Activated T-helper 1 cell treated with anti-CD3 and anti-CD28 coated beads, Interleukin-12 subunit alpha, Interleukin-12 subunit beta, Interleukin-2, Interleukin-4 antibody, amounts not matched to agents 30 ng/mL and 10 ng/mL and 1 ng/mL, durations not matched to agents 14 hours and 24 hours and 36 hours (primary cell): Measurements from ENCODE around the gene DDX59. TPM values are rescaled to one million over a fixed set of nuclear protein-coding genes. Genes with fewer than 3 reads are reported as not detected.
A peak's percentile ranks its signal among the peaks of the same experiment; 100 is the strongest.
"Not testable (repeated sequence)": the region's sequence is repeated elsewhere in the genome, so short reads cannot be mapped to it uniquely, and the experiment has no call there.

Source experiments
- DNase-seq: peaks from one replicate; pipeline ENCODE4 v3.0.0; 2021; ENCODE audit warnings: low spot score
- H3K27ac Mint-ChIP-seq: one replicate; pipeline ENCODE4 v1.8.0; 2021; ENCODE audit warnings: mild to moderate bottlenecking, mixed read lengths
- H3K27me3 Mint-ChIP-seq: one replicate; pipeline ENCODE4 v1.8.0; 2022; ENCODE audit warnings: mild to moderate bottlenecking, moderate library complexity, mixed read lengths; ENCODE audit not compliant: insufficient read depth
- H3K36me3 Mint-ChIP-seq: one replicate; pipeline ENCODE4 v1.8.0; 2021; ENCODE audit warnings: low read depth, mixed read lengths
- H3K4me1 Mint-ChIP-seq: one replicate; pipeline ENCODE4 v1.8.0; 2021; ENCODE audit warnings: low read depth, mixed read lengths
- H3K4me3 Mint-ChIP-seq: one replicate; pipeline ENCODE4 v1.8.0; 2021; ENCODE audit warnings: mild to moderate bottlenecking, moderate library complexity, mixed read lengths
- H3K9me3 Mint-ChIP-seq: one replicate; pipeline ENCODE4 v1.8.0; 2021; ENCODE audit warnings: mixed read lengths
- intact Hi-C: fragments of 100-400 bp; cut with micrococcal nuclease; formaldehyde crosslinking; loops from one replicate; pipeline ENCODE4 v1.15.1; 2024
- total RNA-seq: library from RNA; stranded (reverse); gene quantifications from 2 replicates; pipeline ENCODE4 v1.2.3, GENCODE V29; 2022

The DDX59 gene
- total RNA-seq, 1 donor from 2014 or later: 14.4 TPM

DNA sequence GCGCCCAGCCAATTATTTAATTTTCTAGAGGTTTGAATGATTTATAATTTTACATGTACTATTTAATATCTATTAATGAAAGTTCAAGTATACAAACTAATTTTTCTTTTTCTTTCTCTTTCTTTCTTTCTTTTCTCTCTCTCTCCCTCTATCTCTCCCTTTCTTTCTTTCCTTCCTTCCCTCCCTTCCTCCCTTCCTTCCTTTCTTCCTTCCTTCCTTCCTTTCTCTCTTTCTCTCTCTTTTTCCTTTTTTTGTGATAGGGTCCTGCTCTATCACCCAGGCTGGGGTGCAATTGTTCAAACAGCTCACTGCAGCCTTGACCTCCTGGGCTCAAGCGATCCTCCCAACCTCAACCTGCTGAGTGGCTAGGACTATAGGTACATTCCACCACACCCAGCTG lies 33.0 kb downstream of the DDX59 start:
- Mint-ChIP-seq H3K4me1 (peaks cover 9% of the 10 kb centered on the region), H3K36me3 (peaks cover 4% of the 10 kb centered on the region), H3K27me3 (no peaks in the 10 kb centered on the region), H3K4me3 (no peak overlapping the region), H3K9me3 (no peaks in the 10 kb centered on the region), H3K27ac (no peak overlapping the region)
- no peak for DNase-seq
- intact Hi-C loops: no loop called here

DNA sequence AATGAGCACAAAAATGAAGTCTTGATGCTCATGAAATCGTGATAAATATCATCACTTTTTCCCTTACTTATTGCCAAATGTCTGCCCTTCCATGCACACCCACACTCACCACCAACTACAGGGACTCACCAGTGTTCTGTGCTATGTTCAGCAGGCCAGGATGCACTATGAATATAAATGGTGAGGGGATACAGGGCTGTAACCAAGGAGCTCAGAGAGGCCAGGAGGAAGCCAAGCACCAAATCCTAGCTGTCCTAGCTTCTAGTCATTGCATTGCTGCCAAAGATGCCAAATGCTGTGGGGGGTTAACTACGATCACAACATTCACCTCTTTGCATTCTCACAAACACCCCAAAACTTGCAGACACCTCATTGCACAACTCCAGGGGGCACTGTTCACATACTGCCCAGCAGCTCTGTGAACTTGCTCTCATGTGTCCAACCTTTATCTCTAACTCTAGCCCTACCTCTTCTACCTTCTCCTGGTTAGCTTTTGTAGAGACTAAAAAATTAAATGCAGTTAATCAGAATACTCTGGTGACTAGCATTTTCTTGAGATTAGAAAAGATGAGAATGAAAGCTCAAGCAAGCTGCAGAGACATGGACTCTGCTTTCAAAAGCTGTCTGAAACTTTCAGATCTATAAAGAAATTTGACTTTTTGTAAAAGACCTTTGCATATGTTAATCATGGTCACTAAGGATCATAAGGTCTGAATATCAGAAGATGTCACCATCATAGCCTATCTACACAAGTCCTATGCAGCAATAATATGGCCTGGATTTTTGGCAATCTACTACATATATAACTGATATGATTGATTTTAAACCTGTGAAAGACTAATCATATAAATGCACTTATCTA lies 35.2 kb downstream of the DDX59 start:
- Mint-ChIP-seq H3K9me3 (no peaks in the 10 kb centered on the region), H3K4me1 (peaks cover 3% of the 10 kb centered on the region), H3K27ac (no peak overlapping the region), H3K36me3 (no peaks in the 10 kb centered on the region), H3K4me3 (no peak overlapping the region), H3K27me3 (no peaks in the 10 kb centered on the region)
- intact Hi-C loops: no loop called here
- no peak for DNase-seq

DNA sequence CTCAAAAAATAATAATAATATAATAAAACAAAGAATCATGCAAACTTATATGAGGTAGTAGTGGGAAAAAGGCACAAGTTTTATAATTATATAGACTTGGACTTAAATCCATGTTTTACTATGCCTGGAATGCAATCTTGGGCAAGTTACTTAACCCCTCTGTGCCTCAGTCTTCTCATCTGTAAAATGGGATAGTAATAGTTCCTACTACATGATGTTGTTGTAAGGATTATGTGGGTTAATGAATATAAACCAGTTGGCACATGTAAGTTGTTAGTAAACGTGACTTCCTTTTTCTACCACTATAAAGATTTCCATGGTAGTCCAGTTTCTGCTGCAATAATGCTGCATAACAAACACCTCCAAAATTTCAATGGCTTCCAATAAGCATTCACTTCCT lies 38.3 kb downstream of the DDX59 start:
- Mint-ChIP-seq H3K36me3 (no peaks in the 10 kb centered on the region), H3K9me3 (no peaks in the 10 kb centered on the region)

DNA sequence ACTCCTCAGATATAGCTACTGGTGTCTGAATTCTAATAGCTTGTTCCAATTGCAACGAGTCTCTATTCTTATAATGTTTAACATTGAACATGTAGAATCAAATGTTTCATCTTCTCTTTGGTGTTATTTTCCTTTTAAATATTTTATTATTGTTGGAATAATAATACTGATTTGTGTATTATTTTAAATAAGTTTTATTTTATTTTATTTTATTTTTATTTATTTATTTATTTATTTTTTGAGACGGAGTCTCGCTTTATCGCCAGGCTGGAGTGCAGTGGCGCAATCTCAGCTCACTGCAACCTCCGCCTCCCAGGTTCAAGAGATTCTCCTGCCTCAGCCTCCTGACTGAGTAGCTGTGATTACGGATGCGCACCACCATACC lies 39.2 kb downstream of the DDX59 start:
- H3K36me3 Mint-ChIP-seq, DNase-seq, H3K27ac Mint-ChIP-seq, H3K4me3 Mint-ChIP-seq, H3K9me3 Mint-ChIP-seq, intact Hi-C loops, H3K27me3 Mint-ChIP-seq: not testable (repeated sequence)
- peaks cover 34% of the 10 kb centered on the region for H3K4me1 Mint-ChIP-seq

More for the DNA sequence above, 38.3 kb downstream of the DDX59 start:
- Mint-ChIP-seq H3K27me3 (no peaks in the 10 kb centered on the region), H3K27ac (no peak overlapping the region), H3K4me1 (peaks cover 31% of the 10 kb centered on the region), H3K4me3 (no peak overlapping the region)
- DNase-seq: no peak
- intact Hi-C loops: no loop called here

DNA sequence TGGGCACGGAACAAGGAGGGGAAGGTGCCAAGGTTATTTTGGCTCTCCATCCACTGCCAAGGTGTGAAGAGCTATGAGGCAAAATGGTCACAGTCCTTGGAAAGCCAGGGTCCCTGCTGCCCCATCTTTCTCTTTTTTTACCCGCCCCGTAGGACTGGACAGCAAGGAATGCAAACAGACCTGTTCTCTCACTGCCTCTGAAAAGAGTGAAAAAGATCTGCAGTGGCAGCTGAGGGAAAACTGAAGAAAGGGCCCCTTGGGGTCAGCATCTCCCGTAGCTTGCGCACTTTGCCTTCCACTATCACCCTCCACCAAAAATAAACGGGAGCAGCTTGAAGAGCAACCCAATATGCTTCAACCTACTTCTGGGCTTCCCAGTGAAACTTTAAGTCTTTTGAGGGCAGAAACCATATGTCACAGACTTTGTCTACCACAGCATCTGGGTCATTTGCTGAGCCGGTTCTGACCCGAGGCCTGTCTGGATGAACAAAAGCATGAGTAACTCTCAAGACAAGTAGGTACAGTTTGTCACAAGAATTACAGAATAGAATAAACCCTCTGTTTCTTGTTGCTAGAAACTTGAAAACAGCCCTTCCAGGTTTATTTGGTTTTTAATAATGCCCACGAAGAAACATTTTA lies 39.7 kb downstream of the DDX59 start:
- H3K4me3 Mint-ChIP-seq: no peak overlapping the region
- H3K36me3 Mint-ChIP-seq: no peaks in the 10 kb centered on the region
- no peak overlapping the region for H3K27ac Mint-ChIP-seq
- DNase-seq: no peak
- intact Hi-C loops: loop anchor here (2.0 to 10.0 kb wide), 7 partner anchors 109 to 2005 kb away; partner anchors contain the start of gene CAMSAP2
- H3K9me3 Mint-ChIP-seq: no peaks in the 10 kb centered on the region
- no peaks in the 10 kb centered on the region for H3K27me3 Mint-ChIP-seq
- H3K4me1 Mint-ChIP-seq: peaks cover 39% of the 10 kb centered on the region

DNA sequence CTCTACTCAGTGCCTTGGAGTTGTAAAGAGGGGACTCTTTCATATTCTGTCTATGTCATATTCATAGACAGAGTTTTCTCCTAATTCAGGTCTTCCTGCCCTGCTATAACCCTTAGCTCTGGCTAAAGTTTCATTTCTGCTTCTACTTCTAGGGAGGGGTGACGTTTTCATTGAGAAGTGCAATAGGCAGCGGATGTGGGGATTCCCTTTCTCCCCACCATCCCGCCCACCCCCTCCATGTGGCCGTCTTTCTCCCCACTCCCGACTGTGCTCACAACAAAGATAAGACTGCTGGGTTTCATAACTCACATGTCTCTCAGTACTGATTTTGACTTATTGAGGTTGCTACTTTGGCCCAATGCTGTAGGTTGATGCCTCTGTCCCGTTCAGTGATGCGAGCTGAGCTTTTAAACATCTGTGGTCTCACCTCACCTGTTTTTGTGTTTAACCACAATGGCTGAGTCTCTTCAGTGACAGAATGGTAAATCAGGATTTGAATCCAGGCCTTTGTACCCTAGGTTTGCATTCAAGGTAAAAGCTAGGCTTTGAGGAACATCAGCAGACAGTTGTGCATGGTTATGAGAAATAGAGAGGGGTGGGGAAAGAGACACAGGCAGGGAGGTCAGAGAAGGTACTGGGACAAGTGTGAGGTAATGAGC lies 41.4 kb downstream of the DDX59 start:
- peak overlapping the region; percentile 42 for H3K27ac Mint-ChIP-seq
- no peaks in the 10 kb centered on the region for H3K27me3 Mint-ChIP-seq
- intact Hi-C loops: loop anchor here (1.0 to 10.0 kb wide), 8 partner anchors 25 to 2004 kb away; partner anchors contain the start of gene CAMSAP2
- no peak for DNase-seq
- H3K9me3 Mint-ChIP-seq: no peaks in the 10 kb centered on the region
- H3K4me3 Mint-ChIP-seq: peak overlapping the region; percentile 32
- H3K36me3 Mint-ChIP-seq: no peaks in the 10 kb centered on the region
- H3K4me1 Mint-ChIP-seq: peaks cover 45% of the 10 kb centered on the region

DNA sequence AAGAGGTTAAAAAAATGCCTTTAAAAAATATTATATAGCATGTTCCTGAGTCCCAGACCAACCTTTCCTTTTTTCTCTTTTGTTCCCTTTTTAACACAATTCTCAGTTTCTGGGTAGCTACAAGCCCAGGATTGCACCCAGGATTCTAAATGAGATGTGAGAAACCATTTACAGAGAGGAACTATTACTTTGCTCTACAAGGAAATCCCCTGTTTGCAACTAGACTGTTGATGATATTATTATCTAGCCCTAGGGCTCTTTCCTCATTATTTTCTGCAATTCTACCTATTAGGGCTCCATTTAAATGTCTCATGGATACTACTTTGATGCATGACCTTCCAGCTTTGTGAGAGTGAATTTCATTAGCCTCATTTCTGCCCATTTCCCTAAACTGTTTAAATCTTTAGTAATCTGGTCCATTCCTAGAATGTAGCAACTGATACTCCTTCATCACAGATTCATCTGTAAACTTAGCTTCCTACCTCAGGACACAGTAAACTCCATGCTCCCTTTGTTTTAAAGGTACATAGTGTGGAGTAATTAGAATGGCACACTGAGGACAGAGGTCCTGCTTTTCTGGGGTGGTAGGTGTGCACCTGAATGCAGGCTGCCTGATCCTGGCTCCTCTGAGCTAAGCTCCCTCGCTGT lies 42.0 kb downstream of the DDX59 start:
- Mint-ChIP-seq H3K9me3 (no peaks in the 10 kb centered on the region), H3K36me3 (no peaks in the 10 kb centered on the region), H3K27me3 (no peaks in the 10 kb centered on the region), H3K27ac (peak overlapping the region; percentile 42), H3K4me1 (peaks cover 45% of the 10 kb centered on the region), H3K4me3 (peak overlapping the region; percentile 32)
- intact Hi-C loops: loop anchor here (1.0 to 10.0 kb wide), 8 partner anchors 26 to 2003 kb away; partner anchors contain the start of gene CAMSAP2
- no peak for DNase-seq

DNA sequence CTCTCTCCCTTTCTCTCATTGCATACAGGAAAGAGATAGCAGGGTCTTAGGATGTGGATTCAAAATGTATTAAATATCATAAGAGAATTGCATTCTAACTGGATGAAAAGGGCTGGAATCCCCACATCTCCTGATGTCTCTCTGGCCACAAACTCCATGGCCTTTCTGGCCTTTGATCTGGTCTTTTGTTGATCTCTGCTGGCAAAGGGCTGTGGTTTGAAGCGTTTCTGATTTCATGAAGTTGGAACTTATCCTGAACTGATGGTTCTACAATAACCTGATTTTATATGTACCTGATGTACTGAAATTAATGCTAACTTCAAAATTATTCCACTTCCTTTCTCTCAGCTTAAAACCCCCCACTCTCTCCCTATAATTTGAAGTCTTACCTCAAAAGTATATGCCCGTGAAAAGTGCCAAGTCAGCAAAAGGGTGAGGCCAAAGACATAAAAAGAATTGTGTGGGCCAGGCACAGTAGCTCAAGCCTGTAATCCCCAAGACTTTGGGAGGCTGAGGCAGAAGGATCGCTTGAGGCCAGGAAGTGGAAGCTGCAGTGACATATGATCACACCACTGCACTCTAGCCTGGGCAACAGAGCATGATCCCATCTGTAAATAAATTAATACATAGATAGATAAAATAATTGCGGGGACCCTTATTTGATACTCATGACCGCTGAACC lies 42.7 kb downstream of the DDX59 start:
- H3K36me3 Mint-ChIP-seq: no peaks in the 10 kb centered on the region
- intact Hi-C loops: loop anchor here (5.0 to 10.0 kb wide), 6 partner anchors 260 to 2002 kb away; no protein-coding TSS in a partner anchor
- no peak overlapping the region for H3K4me3 Mint-ChIP-seq
- peaks cover 45% of the 10 kb centered on the region for H3K4me1 Mint-ChIP-seq
- no peaks in the 10 kb centered on the region for H3K9me3 Mint-ChIP-seq
- H3K27me3 Mint-ChIP-seq: no peaks in the 10 kb centered on the region
- peak overlapping the region; percentile 11 for H3K27ac Mint-ChIP-seq
- no peak for DNase-seq

DNA sequence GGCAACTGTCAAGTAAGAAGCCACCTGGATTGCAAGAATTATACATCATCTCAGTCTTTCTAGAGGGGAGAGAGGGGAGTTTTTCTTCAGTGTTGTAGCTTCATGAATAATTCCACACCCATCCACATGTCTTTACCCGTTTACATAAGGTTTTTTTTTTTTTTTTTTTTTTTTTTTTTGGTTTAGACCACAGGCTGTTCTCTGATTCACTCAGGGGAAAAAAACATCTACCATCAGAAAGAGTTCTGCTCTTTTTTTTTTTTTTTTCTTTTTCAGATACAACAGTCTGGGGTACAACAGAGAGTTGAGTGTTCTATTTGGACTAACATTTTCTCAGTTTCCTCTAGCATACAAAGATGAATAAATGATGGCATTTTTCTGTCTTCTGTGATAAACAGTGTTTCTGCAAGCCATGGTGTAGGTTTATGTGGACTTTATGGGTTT lies 44.3 kb downstream of the DDX59 start:
- peak overlapping the region; percentile 22 for H3K4me3 Mint-ChIP-seq
- peak overlapping the region; percentile 84 for H3K27ac Mint-ChIP-seq
- DNase-seq: no peak
- intact Hi-C loops: loop anchor here (1.0 to 10.0 kb wide), 10 partner anchors 15 to 2001 kb away; no protein-coding TSS in a partner anchor
- no peaks in the 10 kb centered on the region for H3K9me3 Mint-ChIP-seq
- no peaks in the 10 kb centered on the region for H3K36me3 Mint-ChIP-seq
- H3K4me1 Mint-ChIP-seq: peaks cover 52% of the 10 kb centered on the region
- no peaks in the 10 kb centered on the region for H3K27me3 Mint-ChIP-seq

DNA sequence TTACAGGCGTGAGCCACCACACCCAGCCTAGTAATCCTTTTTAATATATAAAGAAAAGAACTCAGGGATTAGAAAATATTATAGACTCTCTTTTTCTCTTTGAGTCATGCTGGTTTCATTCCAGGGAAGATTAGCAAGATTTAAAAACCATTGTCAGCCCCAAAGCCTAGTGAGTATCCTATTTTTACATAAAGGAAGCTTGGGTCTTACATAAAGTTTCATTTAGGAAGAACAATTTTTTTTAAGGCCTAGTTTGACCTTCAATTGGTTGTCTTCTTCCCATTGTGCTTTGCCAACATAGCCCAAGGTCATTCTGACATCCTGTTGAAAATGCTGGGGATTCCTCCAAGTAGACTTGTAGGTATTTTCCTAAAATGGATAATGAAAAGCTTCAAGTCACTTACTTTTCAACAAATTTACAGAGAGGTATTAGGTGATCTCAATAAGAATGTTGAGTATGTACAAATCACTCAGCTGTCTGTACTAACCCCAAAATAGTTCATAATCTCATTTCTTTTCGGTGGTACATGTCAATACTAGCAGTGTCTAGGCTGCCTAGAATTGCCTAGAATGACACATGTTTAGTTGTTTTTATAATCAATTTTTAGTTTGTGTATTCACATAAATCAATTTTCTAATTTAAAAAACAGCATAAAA lies 44.9 kb downstream of the DDX59 start:
- intact Hi-C loops: loop anchor here (1.0 to 10.0 kb wide), 13 partner anchors 15 to 2000 kb away; partner anchors contain the start of gene CACNA1S
- Mint-ChIP-seq H3K9me3 (no peaks in the 10 kb centered on the region), H3K27ac (peak overlapping the region; percentile 84), H3K27me3 (no peaks in the 10 kb centered on the region), H3K4me3 (peak overlapping the region; percentile 22), H3K4me1 (peaks cover 56% of the 10 kb centered on the region), H3K36me3 (peaks cover 2% of the 10 kb centered on the region)
- DNase-seq: no peak

DNA sequence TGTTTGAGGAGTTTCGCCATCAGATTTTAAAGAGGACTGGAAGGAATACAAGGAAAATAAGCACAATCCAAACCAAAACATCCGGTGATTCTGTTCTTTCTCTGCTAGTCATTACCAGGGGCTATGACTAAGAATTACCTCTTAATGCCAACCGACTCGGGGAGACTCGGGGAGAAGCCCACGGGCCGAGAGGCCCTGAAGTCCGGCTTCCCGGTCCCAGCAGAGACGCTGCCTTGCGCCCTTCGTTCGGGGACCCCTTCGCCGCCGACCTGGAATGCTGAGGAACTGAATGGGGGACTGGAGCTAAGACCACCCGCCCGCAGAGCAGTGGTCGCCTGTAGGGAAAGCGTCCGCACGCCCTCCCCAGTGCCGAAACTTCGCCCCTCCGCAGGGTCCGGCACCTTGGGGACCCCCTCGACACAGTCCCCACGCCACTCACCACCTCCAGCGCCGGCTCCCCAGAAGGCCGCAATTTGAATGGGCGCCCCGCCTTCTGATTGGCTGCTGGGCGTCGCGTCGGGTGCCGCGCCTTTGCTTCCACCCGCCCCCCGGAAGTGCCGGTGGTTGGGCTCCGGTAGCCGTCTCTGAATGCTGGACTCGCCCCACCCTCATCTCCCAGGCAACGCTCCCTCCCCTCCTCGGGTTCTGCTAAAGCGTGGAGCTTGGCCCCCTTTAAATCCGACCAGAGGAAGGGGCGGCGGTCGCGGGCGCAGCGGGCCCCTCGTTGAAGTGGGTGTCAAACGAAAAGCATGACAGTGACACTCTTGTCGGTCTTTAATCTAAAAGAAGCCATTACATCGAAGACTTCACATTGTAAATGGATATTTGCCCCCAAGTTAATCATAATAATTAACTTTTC lies 49.2 kb downstream of the DDX59 start, which contains the start of gene KIF14:
Gene KIF14 (minus strand): TSS at position 479 of the 859 bp plus-strand sequence. CDS start 2,028 bp downstream, outside the sequence.
- Mint-ChIP-seq H3K27ac (peak within 1 kb of the TSS; percentile 95), H3K4me1 (peaks cover 60% of the 10 kb centered on the region), H3K9me3 (no peaks in the 10 kb centered on the region)

More for the DNA sequence above, 49.2 kb downstream of the DDX59 start, which contains the start of gene KIF14:
- DNase-seq: peak; percentile 93
- Mint-ChIP-seq H3K4me3 (peak within 1 kb of the TSS; percentile 95), H3K36me3 (peaks cover 22% of the 10 kb centered on the region), H3K27me3 (no peaks in the 10 kb centered on the region)
- intact Hi-C loops: loop anchor here (1.0 to 10.0 kb wide), 10 partner anchors 50 to 1996 kb away; partner anchors contain the start of genes CACNA1S and TMEM9
